ENCODE measurements around the gene HIVEP3.

HIVEP3 gene

DNA sequence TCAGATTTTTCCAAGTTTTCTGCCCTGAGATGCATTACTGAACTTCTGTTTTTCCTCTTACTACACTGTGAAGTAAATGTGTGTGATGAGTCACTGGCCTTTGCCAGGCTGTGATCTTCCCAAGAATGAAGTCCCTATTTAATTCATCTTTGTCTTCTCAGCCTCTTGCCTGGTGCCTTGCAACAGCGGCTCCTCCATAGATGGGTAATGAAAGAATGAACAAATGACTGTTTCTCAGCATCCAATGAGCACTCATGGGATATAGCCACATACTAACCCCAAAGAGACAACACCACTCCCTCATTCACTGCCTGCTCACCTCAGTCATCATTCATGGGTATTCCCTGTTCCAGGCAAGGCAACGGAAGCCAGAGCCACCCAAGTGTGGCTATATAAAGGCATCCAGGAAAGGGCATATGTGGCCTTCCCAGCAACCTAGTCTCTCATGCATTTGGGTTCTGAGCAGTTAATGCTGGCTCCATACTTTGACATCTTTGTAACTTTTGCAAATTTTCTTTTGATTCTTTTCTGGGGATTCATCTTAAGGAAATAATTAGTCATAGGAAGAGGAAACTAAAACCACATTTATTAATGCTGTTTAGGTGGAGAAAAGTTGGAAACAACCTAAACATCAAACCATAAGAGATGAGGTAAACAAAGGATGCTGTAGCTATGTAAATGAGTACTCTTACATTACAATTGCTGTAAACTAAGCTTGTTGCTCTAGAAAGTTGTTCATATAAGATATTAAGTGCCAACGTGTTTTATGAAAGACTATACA lies 71.9 kb downstream of the HIVEP3 start:
- DNase-seq: no peak

DNA sequence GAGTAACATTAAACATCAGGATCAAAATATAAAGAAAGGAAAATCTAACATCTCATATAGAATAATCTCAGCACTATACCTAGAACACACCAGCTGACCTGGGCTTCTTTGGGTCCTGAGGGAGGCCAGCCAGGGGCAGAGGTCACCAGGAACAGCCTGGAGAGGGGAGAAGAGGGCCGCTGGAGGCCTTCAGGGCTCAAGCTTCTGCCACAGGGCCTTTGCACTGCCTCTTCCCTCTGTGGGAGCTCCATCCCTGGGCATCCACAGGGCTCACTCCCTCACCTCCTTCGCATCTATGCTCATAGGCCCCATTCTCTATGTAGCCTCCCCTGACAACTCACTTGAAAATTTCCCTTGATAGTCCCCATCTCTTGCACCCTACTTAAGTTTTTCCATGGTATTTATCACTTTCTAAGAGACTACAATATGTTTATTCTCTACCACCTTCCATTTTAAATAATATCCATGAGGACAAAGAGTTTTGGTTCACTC lies 73.9 kb downstream of the HIVEP3 start:
- no peak for DNase-seq

DNA sequence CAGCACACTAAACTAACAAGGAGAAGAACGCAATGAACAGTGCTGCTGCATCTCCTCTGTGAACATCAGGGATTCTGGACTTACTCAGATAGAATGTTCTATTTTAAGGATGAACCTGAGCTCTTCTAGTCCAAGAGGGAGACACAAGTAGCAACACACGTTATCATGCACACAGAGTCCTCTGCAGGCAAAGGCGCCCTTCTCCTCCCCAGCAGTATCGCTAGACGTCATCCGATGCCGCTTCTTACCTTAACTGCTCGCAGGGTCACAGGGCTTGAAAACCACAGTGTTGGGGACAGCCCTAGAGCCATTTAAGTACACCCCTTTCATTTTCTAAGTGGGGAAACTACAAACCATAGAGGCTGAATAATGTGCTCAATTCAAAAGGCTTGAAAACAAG lies 74.5 kb downstream of the HIVEP3 start:
- no peak for DNase-seq

DNA sequence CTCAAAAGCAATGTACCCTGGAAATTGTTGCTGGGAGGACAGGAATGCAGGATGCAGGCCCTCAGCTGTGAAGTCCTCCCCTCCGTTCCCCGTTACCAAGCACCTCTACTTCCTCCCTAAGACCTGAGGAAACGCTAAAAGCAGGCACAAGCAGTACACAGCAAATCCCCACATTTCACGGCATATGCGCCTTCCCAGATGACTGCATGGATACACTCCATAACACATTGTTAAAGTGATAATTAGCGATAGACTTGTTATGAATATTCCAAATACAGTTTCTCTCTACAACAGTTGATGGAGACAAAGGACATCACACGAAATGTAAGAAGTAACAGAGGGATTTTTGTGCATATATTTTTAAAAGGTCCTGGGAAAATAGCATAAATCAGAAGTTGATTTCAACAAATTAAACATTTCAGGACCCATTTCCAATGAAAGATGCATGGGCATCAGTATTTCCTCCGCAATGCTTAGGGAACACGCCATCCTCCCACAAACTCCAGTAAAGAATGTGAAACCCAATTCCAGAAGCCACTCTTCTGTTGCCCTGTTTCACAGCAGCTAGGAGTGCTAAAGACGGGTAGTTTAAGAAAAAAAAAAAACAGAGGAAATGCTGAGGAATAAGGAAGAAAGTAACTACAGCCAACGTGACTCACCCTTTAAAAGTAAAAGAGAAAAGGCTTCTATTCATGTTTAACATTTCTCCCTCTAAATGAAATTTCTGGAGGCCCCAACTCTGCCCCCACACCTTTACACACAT lies 75.5 kb downstream of the HIVEP3 start:
- no peak for DNase-seq

DNA sequence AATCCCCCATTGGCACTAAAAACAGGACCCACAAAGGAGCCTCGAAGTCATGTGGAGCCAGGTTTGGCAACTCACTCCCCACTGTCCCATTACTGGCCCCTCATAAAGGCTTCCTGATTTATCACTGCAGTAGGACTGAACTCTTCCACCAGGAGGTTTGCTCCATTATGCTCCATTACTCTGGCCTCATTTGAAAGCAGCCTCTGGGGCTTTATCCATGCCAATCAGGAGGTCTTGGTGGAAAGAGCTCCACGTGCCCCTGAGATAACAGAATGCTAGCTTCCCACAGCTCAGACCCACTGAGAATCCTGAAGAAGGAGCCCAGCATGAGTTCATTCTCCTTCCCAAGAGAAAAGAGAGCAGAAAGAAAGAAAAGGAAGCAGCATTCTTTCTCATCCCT lies 76.4 kb downstream of the HIVEP3 start:
- no peak for DNase-seq

DNA sequence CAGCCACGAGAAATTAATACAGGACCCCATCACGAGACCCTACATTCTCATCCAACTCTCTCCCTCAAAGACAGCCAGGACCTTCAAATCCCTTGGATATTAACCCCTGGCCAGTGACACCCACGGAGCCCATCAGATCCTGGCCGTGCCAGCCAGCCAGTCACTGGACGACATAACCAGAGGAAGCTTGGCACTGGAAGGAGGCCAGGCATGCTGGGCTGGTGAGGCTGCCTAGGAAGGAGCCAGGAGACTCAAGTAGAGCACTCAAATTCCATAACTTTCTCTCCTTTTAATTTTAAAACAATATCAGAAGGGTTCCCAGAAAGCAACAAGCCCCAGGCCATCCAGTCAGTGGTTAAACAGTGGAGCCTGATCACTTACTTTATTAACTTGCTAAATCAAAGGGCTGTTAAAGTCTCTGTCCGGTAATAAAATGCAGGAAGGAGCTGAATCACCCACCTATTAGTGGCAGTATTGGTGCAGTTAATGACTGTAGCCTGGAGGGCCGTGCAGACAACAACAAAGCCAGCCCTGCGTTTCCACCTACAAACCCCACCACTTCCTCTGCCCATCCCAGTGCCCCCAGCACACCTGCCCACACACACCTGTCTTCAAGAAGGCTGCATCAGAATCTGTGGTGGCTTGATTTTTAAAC lies 78.0 kb downstream of the HIVEP3 start:
- DNase-seq: peak in 1 of 2 experiments; percentile 5

DNA sequence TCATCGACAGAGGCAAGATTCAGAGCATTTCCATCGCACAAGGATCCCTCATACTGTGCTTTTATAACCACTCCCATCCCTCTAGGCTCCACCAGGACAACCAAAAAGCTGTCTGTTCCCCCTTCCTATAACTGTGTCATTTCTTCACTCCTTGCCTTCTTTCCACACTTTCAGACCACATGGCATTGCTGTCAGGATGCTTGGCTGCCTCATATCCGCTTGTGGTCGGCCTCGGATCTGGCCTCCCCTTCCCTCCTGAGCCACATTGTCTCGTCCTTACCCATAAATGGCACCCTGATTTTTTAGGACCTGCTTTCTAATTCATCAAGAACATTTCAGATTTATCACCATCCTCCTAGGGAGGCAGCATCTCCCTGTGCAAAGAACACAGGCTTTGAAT lies 80.5 kb downstream of the HIVEP3 start:
- no peak for DNase-seq

DNA sequence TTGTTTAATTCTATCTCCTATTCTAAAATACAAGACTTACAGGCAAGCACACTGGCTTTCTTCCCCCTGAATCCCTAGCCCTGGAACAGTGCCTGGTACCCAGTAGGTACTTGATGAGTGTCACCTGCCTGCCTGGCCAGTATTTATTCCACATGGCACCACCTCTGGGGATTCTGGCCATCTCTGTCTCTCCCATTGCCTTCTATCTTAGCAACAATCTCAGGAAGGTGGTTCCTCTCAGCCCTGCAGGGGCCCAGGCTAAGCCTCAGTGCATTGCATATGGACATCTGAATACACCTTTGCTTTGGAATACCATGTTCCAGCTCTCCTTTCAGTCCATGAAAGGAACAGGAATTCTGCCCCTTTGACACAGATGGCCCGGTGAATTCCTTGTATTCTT lies 81.0 kb downstream of the HIVEP3 start:
- DNase-seq: peak; percentile 15 to 63

DNA sequence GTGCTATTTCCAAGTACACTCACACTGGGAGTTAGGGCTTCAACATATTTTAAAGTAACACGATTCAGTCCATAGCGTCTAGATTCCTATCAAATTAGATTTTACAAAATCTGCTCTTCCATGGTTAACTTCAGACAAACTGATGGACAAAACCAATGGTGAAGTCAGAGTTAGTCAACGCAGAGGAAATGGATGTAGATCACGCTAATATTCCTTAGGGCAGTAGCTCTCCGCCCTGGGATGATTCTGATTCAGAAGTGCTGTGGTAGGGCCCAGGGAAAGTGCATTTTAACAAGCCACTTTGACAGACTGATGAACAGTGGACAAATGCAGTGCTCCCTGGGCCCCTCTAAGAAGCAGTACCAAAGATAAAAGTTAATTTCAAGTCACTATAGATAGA lies 83.2 kb downstream of the HIVEP3 start:
- DNase-seq: no peak

DNA sequence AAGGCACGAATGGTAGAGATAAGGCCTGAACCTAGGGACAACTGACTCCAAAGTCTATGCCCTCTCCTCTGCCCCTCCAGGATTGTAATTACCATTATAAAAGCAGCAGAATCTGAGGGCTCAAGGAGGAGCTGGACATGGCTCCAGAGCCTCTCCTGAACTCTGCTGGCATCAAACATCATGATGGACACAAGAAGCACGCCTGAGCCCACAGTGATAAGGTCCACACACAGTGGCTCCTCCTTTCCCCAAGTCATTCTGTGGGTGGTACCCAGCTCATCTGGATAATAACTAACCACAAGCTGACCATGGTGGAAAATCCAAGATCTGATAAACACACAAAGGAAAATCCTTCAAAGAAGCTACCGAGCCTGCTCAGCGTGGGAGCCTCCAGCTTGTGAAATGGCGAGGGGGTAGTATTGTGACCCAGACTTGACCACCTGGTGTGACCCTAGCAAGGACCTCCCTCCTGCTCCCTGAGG lies 85.2 kb downstream of the HIVEP3 start:
- DNase-seq: no peak

DNA sequence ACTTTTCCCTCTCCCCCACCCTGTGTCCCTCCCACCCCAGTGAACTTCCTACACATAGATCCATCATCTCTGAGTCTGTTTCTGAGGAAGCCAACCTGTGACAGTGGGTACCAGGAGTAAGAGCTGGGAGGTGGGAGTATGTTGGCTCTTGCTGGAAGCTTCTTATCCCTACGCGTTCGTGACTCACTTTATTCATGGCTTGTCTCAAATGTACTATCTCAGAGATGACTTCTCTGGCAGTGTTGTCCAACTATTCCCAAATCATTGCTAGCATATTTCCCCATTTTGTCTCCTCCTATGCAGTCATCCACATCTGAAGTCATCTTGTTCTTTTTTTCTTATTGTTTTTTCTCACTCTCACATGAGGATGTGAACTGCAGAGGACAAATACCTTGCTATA lies 88.0 kb downstream of the HIVEP3 start:
- no peak for DNase-seq

DNA sequence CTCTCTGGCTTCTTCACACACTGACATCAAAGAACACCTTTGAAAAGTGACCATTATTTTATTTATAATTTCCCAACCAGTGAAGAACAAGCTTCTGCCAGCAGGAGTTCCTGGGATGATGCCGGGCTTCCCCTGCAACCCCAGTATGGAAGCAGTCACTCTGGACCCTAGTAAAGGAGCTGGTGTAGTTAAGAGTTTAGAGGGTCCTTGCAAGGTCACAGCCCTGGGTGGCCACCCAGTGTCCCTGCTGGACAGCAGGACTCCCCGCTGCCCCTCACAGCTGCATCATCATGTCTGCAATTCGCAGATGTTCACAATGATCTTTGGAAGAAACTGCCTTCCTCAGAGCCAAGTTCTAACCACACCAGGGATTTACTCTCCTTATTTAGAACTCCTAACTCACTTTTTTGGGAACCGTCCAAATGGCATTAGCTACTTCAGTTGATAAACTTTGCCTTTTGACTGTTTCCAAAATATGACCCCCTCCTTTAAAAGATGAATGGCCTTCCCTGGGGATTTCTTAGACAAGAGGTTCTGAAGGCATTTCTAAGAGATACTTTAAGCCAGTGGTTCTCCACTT lies 90.6 kb downstream of the HIVEP3 start:
- no peak for DNase-seq

DNA sequence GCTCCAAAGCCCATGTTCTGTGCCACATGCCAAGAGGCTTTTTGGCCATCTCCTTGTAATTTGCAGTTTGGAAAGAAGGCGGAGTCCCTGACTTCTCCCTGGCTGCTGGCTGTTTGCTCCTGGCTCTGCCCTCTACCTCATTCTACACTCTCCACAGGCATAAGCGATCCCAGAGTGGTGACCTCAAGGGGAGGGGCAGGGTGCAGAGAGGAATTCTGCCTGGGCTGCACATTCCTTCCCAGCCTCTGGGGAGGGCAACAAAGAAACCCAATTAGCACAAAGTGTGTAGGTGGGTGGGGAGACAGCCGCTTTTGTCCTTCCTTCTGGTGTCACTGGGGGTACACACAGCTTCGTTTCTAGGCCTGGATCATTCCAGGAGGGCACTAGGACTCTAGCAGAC lies 95.3 kb downstream of the HIVEP3 start:
- DNase-seq: no peak

DNA sequence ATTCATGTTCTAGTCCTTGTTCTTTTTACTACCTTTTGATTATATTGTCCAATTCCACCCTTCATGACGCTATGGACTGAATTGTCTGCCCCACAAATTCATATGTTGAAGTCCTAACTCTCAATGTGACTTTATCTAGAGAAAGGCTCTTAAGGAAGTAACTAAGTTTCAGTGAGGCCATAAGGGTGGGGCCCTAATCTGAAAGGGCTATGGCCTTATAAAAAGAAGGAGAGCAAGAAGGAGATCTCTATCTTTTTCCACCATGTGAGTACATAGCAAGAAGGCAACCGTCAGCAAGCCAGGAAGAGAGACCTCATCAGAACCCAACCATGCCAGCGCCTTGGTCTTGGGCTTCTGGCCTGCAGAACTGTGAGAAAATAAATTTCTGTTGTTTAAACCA lies 95.9 kb downstream of the HIVEP3 start:
- no peak for DNase-seq

DNA sequence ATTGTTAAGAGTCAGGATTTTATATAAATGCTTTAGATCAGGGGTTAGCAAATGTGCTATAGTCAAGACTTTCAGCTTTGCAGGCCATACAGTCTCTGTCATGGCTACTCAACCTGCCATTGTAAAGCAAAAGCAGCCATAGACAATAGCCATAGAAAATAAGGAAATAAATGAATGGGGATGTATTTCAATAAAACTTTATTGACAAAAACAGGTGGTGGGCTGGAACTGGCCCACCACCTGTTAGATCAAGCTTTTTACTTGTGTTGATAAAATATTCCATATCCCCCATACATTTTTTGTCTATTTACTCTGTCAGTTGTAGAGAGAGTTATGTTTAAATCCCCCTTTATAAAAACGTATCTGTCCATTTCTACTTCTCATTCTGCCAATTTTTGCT lies 98.9 kb downstream of the HIVEP3 start:
- DNase-seq: no peak

DNA sequence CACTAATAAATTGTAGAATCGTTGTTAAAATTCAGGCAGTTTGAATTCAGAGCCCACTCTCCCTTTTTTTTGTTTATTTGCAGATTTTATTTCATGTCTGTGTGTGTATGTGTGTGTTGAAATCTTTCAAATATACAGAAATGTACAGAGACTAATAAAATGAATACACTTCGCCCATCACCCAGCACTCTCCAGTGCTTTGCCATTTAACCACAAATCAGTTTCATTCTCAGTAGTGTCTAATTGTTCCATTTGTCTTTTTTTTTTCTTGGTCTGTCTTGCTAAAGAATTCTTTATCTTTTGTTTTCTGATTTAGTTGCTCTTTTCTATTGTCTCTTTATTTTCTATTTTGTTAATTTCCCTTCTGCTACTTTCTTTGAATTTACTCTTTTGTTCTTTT lies 99.7 kb downstream of the HIVEP3 start:
- DNase-seq: no peak

DNA sequence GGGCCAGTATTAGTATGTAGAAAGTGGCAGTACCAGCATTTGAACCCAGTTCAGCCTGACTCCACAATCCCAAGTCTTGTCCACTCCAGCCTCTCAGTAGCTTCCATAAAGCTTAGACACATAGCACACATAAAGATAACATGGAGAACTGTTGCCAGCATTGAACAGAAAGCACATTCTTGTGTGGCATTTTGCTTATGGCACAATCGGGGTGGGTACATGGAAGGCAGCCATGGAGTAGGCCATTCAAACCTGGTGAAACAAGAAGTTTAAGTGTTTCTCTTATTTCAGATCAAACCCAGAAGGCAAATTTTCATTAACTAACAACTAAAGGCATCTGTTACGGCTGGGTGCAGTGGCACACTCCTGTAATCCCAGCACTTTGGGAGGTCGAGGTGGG lies 102.7 kb downstream of the HIVEP3 start:
- no peak for DNase-seq

DNA sequence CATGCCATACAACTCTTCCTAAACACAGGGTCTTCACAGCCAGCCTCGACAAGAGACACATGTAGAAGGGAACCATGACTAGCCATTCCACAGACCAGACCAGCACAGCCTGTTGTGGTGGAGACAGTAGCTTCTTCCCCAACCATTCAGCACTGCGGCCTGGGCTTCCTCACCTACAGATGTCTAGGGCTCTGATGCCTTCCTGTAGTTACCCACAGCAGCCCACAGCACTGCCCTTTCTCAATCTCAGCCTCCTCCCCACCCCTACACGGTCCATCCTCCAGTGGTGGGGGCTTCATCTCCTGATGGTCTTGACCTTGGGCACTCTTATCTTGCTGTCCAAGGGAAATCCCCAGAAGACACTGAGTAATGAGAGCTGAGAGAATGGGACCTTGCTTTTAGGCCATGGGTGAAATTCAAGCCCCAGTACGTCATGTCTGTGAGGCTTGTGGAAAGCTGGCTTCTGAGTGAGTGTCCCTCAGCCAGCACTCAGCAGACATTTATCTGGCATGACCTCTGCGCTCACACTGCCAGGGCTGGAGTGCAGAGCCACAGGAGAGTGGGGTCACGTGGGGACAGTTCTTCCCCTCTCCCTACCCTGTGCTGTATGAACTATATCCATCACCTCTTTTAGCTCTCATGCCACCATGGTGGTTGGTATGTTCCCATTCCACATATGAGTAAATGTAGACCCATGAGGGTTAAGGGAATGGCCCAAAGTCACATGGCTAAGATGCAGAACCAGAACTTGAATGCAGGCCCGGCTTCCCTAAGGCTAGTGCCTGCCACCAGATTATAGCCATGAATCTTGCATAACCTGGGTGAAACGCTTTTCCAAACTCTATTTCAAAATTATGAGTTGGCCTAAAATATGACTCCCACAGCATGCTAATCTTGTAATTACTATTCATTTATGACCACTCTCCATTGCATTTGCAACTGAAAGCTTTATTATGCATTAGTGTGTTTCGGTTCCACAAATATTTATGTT lies 104.7 kb downstream of the HIVEP3 start:
- DNase-seq: no peak

DNA sequence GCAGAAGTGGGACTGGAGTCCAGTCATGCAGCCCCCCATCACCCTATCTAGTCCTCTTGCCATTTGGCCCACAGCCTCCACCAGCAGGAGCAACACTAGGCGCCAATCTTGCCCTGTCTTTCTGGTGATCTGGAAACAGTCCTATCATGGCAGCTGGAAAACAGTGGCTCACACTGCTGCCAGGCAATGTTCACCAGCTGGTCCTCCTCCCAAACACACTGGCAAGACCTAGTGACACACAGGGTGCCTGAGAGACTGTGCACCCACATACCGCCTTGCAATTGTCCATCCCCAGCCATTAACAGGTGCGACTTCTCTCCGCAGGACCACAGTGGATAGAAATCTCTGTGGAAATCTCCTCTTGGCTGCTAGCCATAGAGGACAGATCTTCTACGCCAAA lies 105.5 kb downstream of the HIVEP3 start:
- DNase-seq: no peak

DNA sequence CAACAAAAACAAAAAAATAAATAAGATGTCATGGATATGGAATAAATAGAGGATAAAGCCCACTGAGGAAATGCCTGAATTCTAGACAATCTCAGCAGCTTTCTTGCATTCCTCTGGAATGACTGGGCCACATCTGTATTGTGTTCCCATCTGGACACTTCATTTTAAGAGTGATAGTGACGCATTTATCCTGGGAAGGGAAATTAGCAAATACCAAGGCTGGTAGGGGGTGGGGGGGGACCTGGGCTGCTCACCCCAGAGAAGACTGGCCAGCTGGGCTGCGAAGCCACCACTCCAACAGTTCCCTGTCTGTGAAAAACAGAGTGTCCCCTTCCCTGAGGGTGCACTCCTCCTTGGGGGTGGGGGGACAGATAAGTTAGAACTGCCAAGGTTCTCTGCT lies 106.3 kb downstream of the HIVEP3 start:
- no peak for DNase-seq

DNA sequence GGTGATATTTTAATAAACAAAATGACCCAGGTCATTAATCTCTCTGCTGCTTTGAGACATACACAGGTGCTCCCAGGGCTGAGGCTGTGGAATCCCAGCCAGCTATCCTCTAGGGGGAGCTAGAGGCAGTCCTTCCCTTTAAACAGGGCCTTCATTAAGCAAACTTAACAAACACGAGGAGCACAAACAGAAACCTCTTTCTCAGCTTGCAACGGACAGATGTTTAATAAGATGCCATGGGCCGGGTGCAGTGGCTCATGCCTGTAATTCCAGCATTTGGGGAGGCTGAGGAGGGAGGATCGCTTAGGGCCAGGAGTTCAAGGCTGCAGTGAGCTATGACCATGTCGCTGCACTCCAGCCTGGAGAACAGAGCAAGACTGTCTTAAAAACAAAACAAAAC lies 106.7 kb downstream of the HIVEP3 start:
- DNase-seq: peak in 1 of 2 experiments; percentile 5
